ENCODE measurements around the gene LRIT1.

LRIT1 gene

GRCh38 chr10:84214046-84214572 lies 27.2 kb downstream of the LRIT1 start:
- DNase-seq (no peak), ATAC-seq (no peak)

GRCh38 chr10:84213076-84213475 lies 28.3 kb downstream of the LRIT1 start:
- no peak for DNase-seq
- ATAC-seq = no peak

- ATAC-seq (no peak), DNase-seq (no peak)
Measured at GRCh38 chr10:84212014-84212413, 29.3 kb downstream of the LRIT1 start.

- no peak for ATAC-seq
- DNase-seq = no peak
Measured at GRCh38 chr10:84211566-84211965, 29.8 kb downstream of the LRIT1 start.

- DNase-seq (no peak), ATAC-seq (no peak)
Measured at GRCh38 chr10:84208023-84208422, 33.3 kb downstream of the LRIT1 start.

GRCh38 chr10:84205853-84206525 lies 35.4 kb downstream of the LRIT1 start:
- no peak for ATAC-seq
- no peak for DNase-seq

- DNase-seq = peak; percentile 80
- peak; percentile 73 for ATAC-seq
Measured at GRCh38 chr10:84205049-84205852, 36.1 kb downstream of the LRIT1 start.

GRCh38 chr10:84204610-84205009 lies 36.7 kb downstream of the LRIT1 start:
- no peak for ATAC-seq

GRCh38 chr10:84204122-84204521 lies 37.2 kb downstream of the LRIT1 start:
- DNase-seq (no peak), ATAC-seq (no peak)

More at GRCh38 chr10:84204610-84205009, 36.7 kb downstream of the LRIT1 start:
- no peak for DNase-seq

- ATAC-seq (no peak), DNase-seq (no peak)
Measured at GRCh38 chr10:84202349-84202748, 39.0 kb downstream of the LRIT1 start.

- ATAC-seq = no peak
- DNase-seq = no peak
Measured at GRCh38 chr10:84201682-84202081, 39.7 kb downstream of the LRIT1 start.

GRCh38 chr10:84201244-84201606 lies 40.1 kb downstream of the LRIT1 start:
- ATAC-seq (no peak), DNase-seq (no peak)

GRCh38 chr10:84200537-84201243 lies 40.7 kb downstream of the LRIT1 start:
- ATAC-seq (no peak), DNase-seq (no peak)

GRCh38 chr10:84198206-84198915 lies 43.0 kb downstream of the LRIT1 start:
- DNase-seq (no peak), ATAC-seq (no peak)

GRCh38 chr10:84197643-84198042 lies 43.7 kb downstream of the LRIT1 start:
- no peak for DNase-seq
- ATAC-seq = no peak

GRCh38 chr10:84196941-84197340 lies 44.4 kb downstream of the LRIT1 start:
- no peak for ATAC-seq
- no peak for DNase-seq

- ATAC-seq (no peak), DNase-seq (no peak)
Measured at GRCh38 chr10:84196083-84196482, 45.3 kb downstream of the LRIT1 start.

- DNase-seq (no peak), ATAC-seq (no peak)
Measured at GRCh38 chr10:84195044-84195830, 46.1 kb downstream of the LRIT1 start.

GRCh38 chr10:84194424-84195043 lies 46.8 kb downstream of the LRIT1 start, which contains the start of gene CDHR1:
TSS of gene CDHR1 (plus strand) at chr10:84194537. CDS start at chr10:84194761, 224 bp downstream.
- DNase-seq (peak; percentile 65), ATAC-seq (peak; percentile 74)

- no peak for DNase-seq
- no peak for ATAC-seq
Measured at GRCh38 chr10:84193846-84194423, 47.4 kb downstream of the LRIT1 start.
